ENCODE results near the gene GRIN2A.

The GRIN2A gene

GRCh38 chr16:10036956-10037355, 145.3 kb downstream of the GRIN2A start:
- DNase-seq (ENCODE audit: low read depth in 1 of 2, low spot score in 1 of 2) = no peak

- DNase-seq (ENCODE audit: low read depth in 1 of 2, low spot score in 1 of 2) = no peak
Measured at GRCh38 chr16:10033556-10033955, 148.7 kb downstream of the GRIN2A start.

GRCh38 chr16:10031955-10032354, 150.3 kb downstream of the GRIN2A start:
- no peak for DNase-seq (ENCODE audit: low read depth in 1 of 2, low spot score in 1 of 2)

GRCh38 chr16:10031473-10031872, 150.8 kb downstream of the GRIN2A start:
- no peak for DNase-seq (ENCODE audit: low read depth in 1 of 2, low spot score in 1 of 2)

GRCh38 chr16:10028644-10029043, 153.6 kb downstream of the GRIN2A start:
- DNase-seq (ENCODE audit: low read depth in 1 of 2, low spot score in 1 of 2) = no peak

GRCh38 chr16:10027553-10027952, 154.7 kb downstream of the GRIN2A start:
- no peak for DNase-seq (ENCODE audit: low read depth in 1 of 2, low spot score in 1 of 2)

GRCh38 chr16:10026593-10026992, 155.6 kb downstream of the GRIN2A start:
- no peak for DNase-seq (ENCODE audit: low read depth in 1 of 2, low spot score in 1 of 2)

GRCh38 chr16:10022098-10022497, 160.1 kb downstream of the GRIN2A start:
- DNase-seq (ENCODE audit: low read depth in 1 of 2, low spot score in 1 of 2) = no peak

GRCh38 chr16:10020866-10021265, 161.4 kb downstream of the GRIN2A start:
- DNase-seq (ENCODE audit: low read depth in 1 of 2, low spot score in 1 of 2) = no peak

GRCh38 chr16:10016752-10017151, 165.5 kb downstream of the GRIN2A start:
- DNase-seq (ENCODE audit: low read depth in 1 of 2, low spot score in 1 of 2) = no peak

GRCh38 chr16:10015397-10015796, 166.8 kb downstream of the GRIN2A start:
- DNase-seq (ENCODE audit: low read depth in 1 of 2, low spot score in 1 of 2) = no peak

GRCh38 chr16:10013774-10014173, 168.5 kb downstream of the GRIN2A start:
- DNase-seq (ENCODE audit: low read depth in 1 of 2, low spot score in 1 of 2) = no peak

- no peak for DNase-seq (ENCODE audit: low read depth in 1 of 2, low spot score in 1 of 2)
Measured at GRCh38 chr16:10013364-10013763, 168.9 kb downstream of the GRIN2A start.

GRCh38 chr16:10009684-10010083, 172.5 kb downstream of the GRIN2A start:
- no peak for DNase-seq (ENCODE audit: low read depth in 1 of 2, low spot score in 1 of 2)

- no peak for DNase-seq (ENCODE audit: low read depth in 1 of 2, low spot score in 1 of 2)
Measured at GRCh38 chr16:10003486-10003885, 178.7 kb downstream of the GRIN2A start.

- no peak for DNase-seq (ENCODE audit: low read depth in 1 of 2, low spot score in 1 of 2)
Measured at GRCh38 chr16:10001258-10001775, 180.9 kb downstream of the GRIN2A start.

GRCh38 chr16:9996221-9996620, 186.0 kb downstream of the GRIN2A start:
- DNase-seq (ENCODE audit: low read depth in 1 of 2, low spot score in 1 of 2) = no peak

GRCh38 chr16:9992441-9992840, 189.8 kb downstream of the GRIN2A start:
- no peak for DNase-seq (ENCODE audit: low read depth in 1 of 2, low spot score in 1 of 2)

- no peak for DNase-seq (ENCODE audit: low read depth in 1 of 2, low spot score in 1 of 2)
Measured at GRCh38 chr16:9980981-9981380, 201.2 kb downstream of the GRIN2A start.

GRCh38 chr16:9978160-9978725, 204.0 kb downstream of the GRIN2A start:
- no peak for DNase-seq (ENCODE audit: low read depth in 1 of 2, low spot score in 1 of 2)

- DNase-seq (ENCODE audit: low read depth in 1 of 2, low spot score in 1 of 2) = no peak
Measured at GRCh38 chr16:9977333-9977897, 204.8 kb downstream of the GRIN2A start.

- no peak for DNase-seq (ENCODE audit: low read depth in 1 of 2, low spot score in 1 of 2)
Measured at GRCh38 chr16:9976601-9977000, 205.6 kb downstream of the GRIN2A start.

- no peak for DNase-seq (ENCODE audit: low read depth in 1 of 2, low spot score in 1 of 2)
Measured at GRCh38 chr16:9971907-9972306, 210.3 kb downstream of the GRIN2A start.
